H9 (cell line): ENCODE data around the gene ITGAE. TPM values are rescaled to one million over a fixed set of nuclear protein-coding genes. Genes with fewer than 3 reads are reported as not detected.
"Not testable (repeated sequence)": the region's sequence is repeated elsewhere in the genome, so short reads cannot be mapped to it uniquely, and the experiment has no call there.

Experiments used
- DNase-seq: peaks from one replicate; pipeline ENCODE4 v3.0.0-alpha.2; 2017
- H2AFZ ChIP-seq: one replicate; pipeline ENCODE4 v1.6.1; 2013; ENCODE audit warnings: mild to moderate bottlenecking, low read length, control low read depth, moderate library complexity
- H2AK5ac ChIP-seq: 2 replicates; pipeline ENCODE4 v1.6.1; 2013; ENCODE audit warnings: low read length, control low read depth, mixed read lengths; ENCODE audit not compliant: insufficient read length
- H2BK120ac ChIP-seq: one replicate; pipeline ENCODE4 v1.6.1; 2013; ENCODE audit warnings: low read depth, mild to moderate bottlenecking, low read length, control low read depth, inconsistent platforms; ENCODE audit not compliant: poor library complexity, severe bottlenecking
- H2BK12ac ChIP-seq: 2 replicates; pipeline ENCODE4 v1.6.1; 2013; ENCODE audit warnings: low read length, control low read depth, mixed read lengths, low read depth; ENCODE audit not compliant: insufficient read length
- H2BK15ac ChIP-seq: 2 replicates; pipeline ENCODE4 v1.6.1; 2013; ENCODE audit warnings: low read depth, low read length, control low read depth
- H2BK20ac ChIP-seq: one replicate; pipeline ENCODE4 v1.6.1; 2013; ENCODE audit warnings: low read depth, mild to moderate bottlenecking, low read length, control low read depth, inconsistent platforms; ENCODE audit not compliant: poor library complexity, severe bottlenecking
- H2BK5ac ChIP-seq: 2 replicates; pipeline ENCODE4 v1.6.1; 2013; ENCODE audit warnings: low read length, control low read depth, mixed read lengths; ENCODE audit not compliant: insufficient read length
- H3K14ac ChIP-seq: 2 replicates; pipeline ENCODE4 v1.6.1; 2013; ENCODE audit warnings: low read length, control low read depth; ENCODE audit not compliant: insufficient read depth
- H3K18ac ChIP-seq: 2 replicates; pipeline ENCODE4 v1.6.1; 2013; ENCODE audit warnings: low read depth, mild to moderate bottlenecking, mixed read lengths, low read length, control low read depth; ENCODE audit not compliant: insufficient read length
- H3K23ac ChIP-seq: 2 replicates; pipeline ENCODE4 v1.6.1; 2013; ENCODE audit warnings: low read length, control low read depth, mixed read lengths, low read depth; ENCODE audit not compliant: insufficient read length
- H3K23me2 ChIP-seq: 2 replicates; pipeline ENCODE4 v1.6.1; 2013; ENCODE audit warnings: low read depth, mild to moderate bottlenecking, mixed read lengths, low read length, control low read depth; ENCODE audit not compliant: insufficient read length, poor library complexity, severe bottlenecking
- H3K27ac ChIP-seq: 2 replicates; pipeline ENCODE4 v1.5.1; 2013; ENCODE audit warnings: low read length, control low read depth, mixed read lengths, low read depth; ENCODE audit not compliant: insufficient read length
- H3K27me3 ChIP-seq: 2 replicates; pipeline ENCODE4 v1.6.1; 2013; ENCODE audit warnings: low read length, control low read depth, inconsistent platforms; ENCODE audit not compliant: insufficient read depth
- H3K4ac ChIP-seq: 2 replicates; pipeline ENCODE4 v1.6.1; 2013; ENCODE audit warnings: low read depth, mild to moderate bottlenecking, control low read depth, inconsistent platforms, low read length, moderate library complexity
- H3K4me1 ChIP-seq: 2 replicates; pipeline ENCODE4 v1.6.1; 2013; ENCODE audit warnings: low read length, control low read depth, inconsistent platforms; ENCODE audit not compliant: insufficient read depth
- H3K4me2 ChIP-seq: 2 replicates; pipeline ENCODE4 v1.6.1; 2013; ENCODE audit warnings: low read length, control low read depth, mixed read lengths; ENCODE audit not compliant: insufficient read length, insufficient read depth
- H3K56ac ChIP-seq: 2 replicates; pipeline ENCODE4 v1.6.1; 2013; ENCODE audit warnings: low read depth, mild to moderate bottlenecking, mixed read lengths, low read length, control low read depth; ENCODE audit not compliant: insufficient read length
- H3K79me1 ChIP-seq: 2 replicates; pipeline ENCODE4 v1.6.1; 2013; ENCODE audit warnings: low read depth, mild to moderate bottlenecking, moderate library complexity, low read length, control low read depth, inconsistent platforms; ENCODE audit not compliant: insufficient read depth, poor library complexity, severe bottlenecking
- H3K79me2 ChIP-seq: 2 replicates; pipeline ENCODE4 v1.6.1; 2013; ENCODE audit warnings: low read length, control low read depth, inconsistent platforms; ENCODE audit not compliant: insufficient read depth
- H3K9ac ChIP-seq: 2 replicates; pipeline ENCODE4 v1.6.1; 2013; ENCODE audit warnings: low read length, control low read depth, mixed read lengths; ENCODE audit not compliant: insufficient read length; ENCODE audit errors: extremely low read depth
- H3K9me3 ChIP-seq: one replicate; pipeline ENCODE4 v1.6.1; 2013; ENCODE audit warnings: low read depth, low read length, inconsistent platforms; ENCODE audit not compliant: control insufficient read depth
- H3T11ph ChIP-seq: one replicate; pipeline ENCODE4 v1.6.1; 2013; ENCODE audit warnings: mild to moderate bottlenecking, low read length, control low read depth, inconsistent platforms
- H4K20me1 ChIP-seq: one replicate; pipeline ENCODE4 v1.6.1; 2013; ENCODE audit not compliant: control insufficient read depth, insufficient read length, insufficient read depth
- H4K5ac ChIP-seq: 2 replicates; pipeline ENCODE4 v1.6.1; 2013; ENCODE audit warnings: low read depth, mild to moderate bottlenecking, mixed read lengths, low read length, control low read depth; ENCODE audit not compliant: insufficient read length
- H4K8ac ChIP-seq: replicated peaks from 2 replicates; pipeline ENCODE4 v1.6.1; 2013; ENCODE audit warnings: low read length, control low read depth, mixed read lengths, low read depth; ENCODE audit not compliant: insufficient read length
- H4K91ac ChIP-seq: 2 replicates; pipeline ENCODE4 v1.6.1; 2013; ENCODE audit warnings: low read depth, mild to moderate bottlenecking, moderate library complexity, mixed read lengths, low read length, control low read depth; ENCODE audit not compliant: insufficient read length
- H3K27ac Mint-ChIP-seq, 3 experiments: 2 replicates in 2 of 3; 3 replicates in 1 of 3; pipeline ENCODE4 v1.8.0; 2020 to 2021; ENCODE audit warnings: mixed read lengths in 3 of 3, mild to moderate bottlenecking in 1 of 3, moderate library complexity in 1 of 3
- H3K27me3 Mint-ChIP-seq: 2 replicates; pipeline ENCODE4 v1.8.0; 2021; ENCODE audit warnings: low read depth, mild to moderate bottlenecking, moderate library complexity, mixed read lengths
- H3K36me3 Mint-ChIP-seq, 3 experiments: 2 replicates in 2 of 3; 3 replicates in 1 of 3; pipeline ENCODE4 v1.8.0; 2020 to 2021; ENCODE audit warnings: low read depth in 3 of 3, mixed read lengths in 3 of 3; ENCODE audit not compliant: insufficient read depth in 1 of 3
- H3K4me1 Mint-ChIP-seq, 2 experiments: 2 replicates each; pipeline ENCODE4 v1.8.0; 2020; ENCODE audit warnings: mixed read lengths in 2 of 2
- H3K4me3 Mint-ChIP-seq, 2 experiments: 2 replicates in 1 of 2; 3 replicates in 1 of 2; pipeline ENCODE4 v1.8.0; 2020 to 2021; ENCODE audit warnings: mild to moderate bottlenecking in 2 of 2, mixed read lengths in 2 of 2, moderate library complexity in 1 of 2
- H3K9me3 Mint-ChIP-seq, 2 experiments: 2 replicates in 1 of 2; 3 replicates in 1 of 2; pipeline ENCODE4 v1.8.0; 2020; ENCODE audit warnings: mild to moderate bottlenecking in 2 of 2, mixed read lengths in 2 of 2, moderate library complexity in 1 of 2
- WGBS: extraction: QIAGEN DNeasy Blood & Tissue Kit; methylation state at CpG from one replicate; pipeline ENCODE4 v1.1.7; 2013; ENCODE audit warnings: missing lambda C conversion rate, low lambda C conversion rate, mixed read lengths; ENCODE audit not compliant: insufficient read length; ENCODE audit errors: extremely low coverage; 5-methylcytosine and 5-hydroxymethylcytosine counted together
- total RNA-seq: library from RNA; stranded (reverse); gene quantifications from 2 replicates; pipeline ENCODE4 v1.2.1, GENCODE V29; 2021
- TF ChIP-seq, protein P1 (sequence below): fragments of 200-600 bp; sonication (generic); conservative IDR thresholded peaks from 3 replicates; pipeline ENCODE4 v1.8.0; 2021; ENCODE audit warnings: antibody characterized with exemption, mild to moderate bottlenecking

Gene ITGAE
- total RNA-seq, 1 experiment from 2014 or later, result 23.5 TPM

DNA sequence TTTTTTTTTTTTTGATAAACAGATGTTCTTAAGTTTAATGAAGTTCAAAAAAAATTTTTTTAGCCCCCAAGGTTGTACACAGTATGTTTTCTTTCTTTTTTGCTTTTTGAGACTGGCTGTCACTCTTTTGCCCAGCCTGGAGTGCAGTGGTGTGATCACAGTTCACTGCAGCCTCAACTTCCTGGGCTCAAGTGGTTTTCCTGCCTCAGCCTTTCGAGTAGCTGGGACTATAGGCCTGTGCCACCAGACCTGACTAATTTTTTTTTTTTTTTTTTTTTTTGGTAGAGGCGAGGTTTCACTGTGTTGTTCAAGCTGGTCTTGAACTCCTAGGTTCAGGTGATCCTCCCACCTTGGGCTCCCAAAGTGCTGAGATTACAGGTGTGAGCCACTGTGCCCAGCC is 12.8 kb downstream of the ITGAE start:
- TF ChIP-seq, protein P1, sequence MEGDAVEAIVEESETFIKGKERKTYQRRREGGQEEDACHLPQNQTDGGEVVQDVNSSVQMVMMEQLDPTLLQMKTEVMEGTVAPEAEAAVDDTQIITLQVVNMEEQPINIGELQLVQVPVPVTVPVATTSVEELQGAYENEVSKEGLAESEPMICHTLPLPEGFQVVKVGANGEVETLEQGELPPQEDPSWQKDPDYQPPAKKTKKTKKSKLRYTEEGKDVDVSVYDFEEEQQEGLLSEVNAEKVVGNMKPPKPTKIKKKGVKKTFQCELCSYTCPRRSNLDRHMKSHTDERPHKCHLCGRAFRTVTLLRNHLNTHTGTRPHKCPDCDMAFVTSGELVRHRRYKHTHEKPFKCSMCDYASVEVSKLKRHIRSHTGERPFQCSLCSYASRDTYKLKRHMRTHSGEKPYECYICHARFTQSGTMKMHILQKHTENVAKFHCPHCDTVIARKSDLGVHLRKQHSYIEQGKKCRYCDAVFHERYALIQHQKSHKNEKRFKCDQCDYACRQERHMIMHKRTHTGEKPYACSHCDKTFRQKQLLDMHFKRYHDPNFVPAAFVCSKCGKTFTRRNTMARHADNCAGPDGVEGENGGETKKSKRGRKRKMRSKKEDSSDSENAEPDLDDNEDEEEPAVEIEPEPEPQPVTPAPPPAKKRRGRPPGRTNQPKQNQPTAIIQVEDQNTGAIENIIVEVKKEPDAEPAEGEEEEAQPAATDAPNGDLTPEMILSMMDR, result no peak
- no peak overlapping the region for H3K9ac ChIP-seq
- H2BK5ac ChIP-seq, result no peak overlapping the region
- no peak overlapping the region for H2BK15ac ChIP-seq
- H3K23me2 ChIP-seq, result no peaks in the 10 kb centered on the region
- no CpG with 5 or more reads among the region's 2 CpGs for WGBS
- no peaks in the 10 kb centered on the region for H3K4me1 ChIP-seq
- no peak overlapping the region for H3K56ac ChIP-seq
- no peak overlapping the region for H3K4me2 ChIP-seq
- no peaks in the 10 kb centered on the region for H3K9me3 ChIP-seq
- no peaks in the 10 kb centered on the region for H3K27me3 ChIP-seq
- no peak overlapping the region for H2BK12ac ChIP-seq
- no peak overlapping the region for H4K8ac ChIP-seq
- DNase-seq, result no peak
- no peak overlapping the region for H4K5ac ChIP-seq
- Mint-ChIP-seq H3K4me1 (peaks cover 1 to 10% of the 10 kb centered on the region in 2 experiments; a peak in 3 of 4 replicates), H3K9me3 (no peaks in the 10 kb centered on the region; a peak in 1 of 5 replicates), H3K27me3 (no peaks in the 10 kb centered on the region), H3K36me3 (no peaks in the 10 kb centered on the region), H3K4me3 (no peak overlapping the region), H3K27ac (no peak overlapping the region)
- no peak overlapping the region for H3T11ph ChIP-seq
- no peak overlapping the region for H2AFZ ChIP-seq
- H2BK120ac ChIP-seq, result no peak overlapping the region
- no peak overlapping the region for H2BK20ac ChIP-seq
- no peak overlapping the region for H3K23ac ChIP-seq
- H3K4ac ChIP-seq, result no peak overlapping the region
- H3K27ac ChIP-seq, result no peak overlapping the region
- H4K91ac ChIP-seq, result no peak overlapping the region
- H4K20me1 ChIP-seq, result no peaks in the 10 kb centered on the region
- H3K18ac ChIP-seq, result no peak overlapping the region
- no peak overlapping the region for H3K14ac ChIP-seq
- no peak overlapping the region for H2AK5ac ChIP-seq
- no peaks in the 10 kb centered on the region for H3K79me2 ChIP-seq
- H3K79me1 ChIP-seq, result no peaks in the 10 kb centered on the region

- H2BK12ac ChIP-seq, H3K27ac ChIP-seq, H3K27me3 Mint-ChIP-seq, H3K79me1 ChIP-seq, H3K4me1 ChIP-seq, H2AFZ ChIP-seq, H2BK15ac ChIP-seq, H2BK5ac ChIP-seq, H4K20me1 ChIP-seq, H2AK5ac ChIP-seq, H3K9me3 Mint-ChIP-seq, H4K8ac ChIP-seq, H4K91ac ChIP-seq, H3K4me3 Mint-ChIP-seq, H3K23me2 ChIP-seq, H3T11ph ChIP-seq, H3K14ac ChIP-seq, H3K4me1 Mint-ChIP-seq, H3K18ac ChIP-seq, H3K27ac Mint-ChIP-seq, H3K4ac ChIP-seq, H3K56ac ChIP-seq, H3K9me3 ChIP-seq, DNase-seq, H3K9ac ChIP-seq, H2BK20ac ChIP-seq, H4K5ac ChIP-seq, H3K79me2 ChIP-seq, H3K4me2 ChIP-seq, H3K27me3 ChIP-seq, H3K36me3 Mint-ChIP-seq, H3K23ac ChIP-seq, H2BK120ac ChIP-seq: not testable (repeated sequence)
- WGBS, result no CpG with 5 or more reads among the region's 5 CpGs
These were observed 15.7 kb downstream of the ITGAE start for GRCh38 chr17:3785323-3785722.
